ENCODE measurements around the gene PDIA4.

PDIA4 gene

DNA sequence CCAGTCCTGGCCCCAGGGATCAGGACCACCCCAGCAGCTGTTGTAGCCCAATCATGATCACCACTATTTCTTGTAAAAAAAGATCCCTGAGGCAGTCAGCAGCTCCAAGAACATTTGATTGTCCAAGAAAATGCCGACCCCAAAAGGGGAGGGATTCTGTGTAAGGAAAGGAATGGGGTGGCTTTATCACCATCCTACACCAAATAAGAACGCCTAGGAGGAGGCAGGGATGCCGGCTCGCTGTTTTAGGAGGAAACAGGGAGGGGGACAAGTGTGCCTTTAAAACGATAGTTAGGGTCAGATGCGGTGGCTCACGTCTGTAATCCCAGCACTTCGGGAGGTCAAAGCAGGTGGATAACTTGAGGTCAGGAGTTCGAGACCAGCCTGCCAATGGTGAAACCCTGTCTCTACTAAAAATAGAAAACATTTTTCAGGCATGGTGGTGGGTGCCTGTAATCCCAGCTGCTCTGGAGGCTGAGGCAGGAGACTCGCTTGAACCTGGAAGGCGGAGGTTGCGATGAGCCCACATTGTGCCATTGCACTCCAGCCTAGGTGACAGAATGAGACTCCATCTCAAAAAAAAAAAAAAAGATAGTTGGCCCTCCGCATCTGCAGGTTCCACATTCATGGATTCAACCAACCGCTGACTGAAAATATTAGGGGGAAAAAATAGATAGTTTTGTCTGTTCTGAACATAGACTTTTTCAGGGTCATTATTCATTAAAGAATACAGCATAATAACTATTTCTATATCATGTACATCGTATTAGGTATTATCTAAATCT, 63.6 kb downstream of the PDIA4 start:
- no peak for DNase-seq (ENCODE audit: low read depth)

DNA sequence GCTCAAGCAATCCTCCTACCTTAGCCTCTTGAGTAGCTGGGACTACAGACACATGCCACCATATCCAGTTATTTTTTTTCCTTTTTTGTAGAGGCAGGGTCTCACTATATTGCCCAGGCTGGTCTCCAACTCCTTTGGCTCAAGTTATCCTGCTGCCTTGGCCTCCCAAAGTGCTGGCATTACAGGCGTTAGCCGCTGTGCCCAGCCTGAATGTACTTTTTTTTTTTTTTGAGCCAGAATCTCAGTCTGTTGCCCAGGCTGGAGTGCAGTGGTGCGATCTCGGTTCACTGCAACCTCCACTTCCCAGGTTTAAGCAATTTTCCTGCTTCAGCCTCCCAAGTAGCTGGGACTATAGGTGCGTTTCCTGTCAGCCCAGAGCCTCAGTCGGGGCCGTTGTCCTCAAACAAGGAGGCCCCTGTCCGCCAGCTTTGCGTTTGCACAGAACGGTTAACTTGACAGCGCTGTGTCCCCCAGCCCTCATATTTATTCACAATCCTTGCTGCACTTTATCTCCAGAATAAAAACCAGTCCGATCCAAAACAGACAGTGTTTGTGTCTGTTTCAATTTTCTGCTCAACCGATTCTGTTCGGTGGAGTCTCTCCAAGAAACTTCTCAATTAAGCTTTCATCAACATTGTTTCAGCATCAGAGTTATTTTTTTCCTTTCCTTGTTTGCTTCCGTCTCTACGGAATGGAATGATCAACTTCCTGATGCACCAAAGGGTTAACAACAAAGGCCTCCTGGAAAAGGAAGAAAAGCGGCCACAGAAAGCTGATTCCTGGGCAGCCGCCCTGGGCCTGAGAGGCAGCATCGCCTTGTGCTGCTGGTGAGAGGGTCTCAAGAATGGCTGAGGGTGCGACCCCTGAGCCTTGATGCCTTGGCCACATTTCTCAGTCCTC, 64.5 kb downstream of the PDIA4 start:
- no peak for DNase-seq (ENCODE audit: low read depth)

DNA sequence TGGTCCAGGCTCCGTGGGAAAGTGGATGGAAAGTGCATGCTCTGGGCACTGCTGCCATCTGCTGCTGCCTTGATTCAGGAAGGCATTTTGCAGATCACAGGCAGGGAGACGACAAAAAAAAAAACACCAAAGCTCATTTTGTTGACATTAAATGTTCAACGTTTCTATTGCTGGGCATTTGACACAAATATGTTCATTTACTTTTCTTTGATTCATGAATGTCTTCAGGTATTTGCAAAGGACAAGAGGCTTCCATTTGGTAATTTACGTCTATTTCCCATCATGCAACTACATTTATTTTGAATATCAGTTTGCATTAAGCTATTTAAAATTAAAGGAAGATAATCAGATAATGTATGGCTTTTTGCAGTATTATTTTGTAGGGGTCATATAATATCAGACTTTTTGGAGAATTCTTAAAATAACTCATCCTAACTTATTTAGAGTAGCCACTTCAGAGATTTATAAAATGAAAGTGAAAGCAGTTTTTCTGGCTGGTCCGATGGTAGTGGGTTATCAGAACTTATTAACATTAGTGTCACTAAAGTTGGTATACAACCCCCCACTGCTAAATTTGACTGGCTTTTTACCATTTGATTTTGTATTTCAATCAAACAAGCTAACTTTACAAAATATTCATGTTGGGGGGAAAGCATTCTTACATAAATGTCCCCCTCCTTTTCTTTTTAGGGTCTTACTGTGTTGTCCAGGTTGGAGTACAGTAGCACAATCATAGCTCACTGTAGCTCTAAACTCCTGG, 65.3 kb downstream of the PDIA4 start:
- peak; percentile 37 for DNase-seq (ENCODE audit: low read depth)

DNA sequence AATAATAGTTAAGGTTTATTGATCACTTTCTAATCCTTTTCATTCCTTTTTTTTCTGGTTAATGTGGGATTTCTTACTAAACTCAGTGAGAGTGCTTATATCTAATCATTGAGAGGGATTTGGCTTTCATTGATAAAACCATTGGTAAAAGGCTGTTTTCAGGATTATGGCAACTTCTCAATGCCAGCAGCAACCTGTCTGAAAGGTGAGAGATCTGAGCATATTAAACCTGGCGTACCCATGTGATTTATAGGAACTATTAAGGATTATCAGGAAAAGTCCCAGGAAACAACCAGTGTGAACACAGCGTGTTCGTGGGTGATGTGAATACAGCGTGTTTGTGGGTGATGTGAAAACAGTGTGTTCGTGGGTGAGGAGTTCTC, 65.9 kb downstream of the PDIA4 start:
- DNase-seq (ENCODE audit: low read depth), result no peak

DNA sequence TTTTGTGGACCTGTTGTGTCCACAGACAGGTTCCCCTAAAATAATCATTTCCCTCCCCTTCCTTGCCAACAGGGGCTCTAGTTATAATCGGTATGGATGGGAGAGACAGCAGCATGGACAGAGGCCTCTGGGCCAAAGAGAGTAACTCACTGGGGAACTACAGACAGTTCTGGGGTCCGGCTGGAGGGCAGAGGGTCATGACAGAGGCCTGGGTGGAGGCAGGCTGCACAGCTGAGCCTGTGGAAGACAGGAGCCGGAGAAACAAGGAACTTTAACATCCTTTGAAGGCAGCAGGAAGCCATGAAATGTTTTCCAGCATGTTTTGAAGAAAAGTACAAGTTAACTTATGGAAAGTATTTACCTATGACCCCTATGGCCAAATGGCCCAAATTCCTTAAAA, 68.6 kb downstream of the PDIA4 start:
- DNase-seq (ENCODE audit: low read depth), result no peak

DNA sequence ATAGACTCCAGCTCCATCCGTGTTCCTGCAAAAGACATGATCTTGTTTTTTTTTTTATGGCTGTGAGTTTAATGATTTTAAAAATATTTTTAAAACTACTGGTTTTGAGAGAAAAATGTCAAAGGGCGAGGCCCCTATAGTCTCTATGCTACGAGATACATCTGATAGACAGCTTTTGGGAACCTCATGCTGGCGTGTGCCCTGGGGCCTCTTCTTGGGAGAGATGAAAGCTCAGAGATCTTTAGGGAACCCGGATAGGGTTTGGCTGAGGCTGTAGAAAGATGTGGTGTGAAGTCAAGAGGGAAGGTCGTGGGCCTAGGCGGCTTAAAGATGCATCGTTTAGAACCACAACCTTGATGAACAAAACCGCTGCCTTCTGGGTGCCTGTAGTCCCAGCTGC, 70.2 kb downstream of the PDIA4 start:
- DNase-seq (ENCODE audit: low read depth), result no peak

DNA sequence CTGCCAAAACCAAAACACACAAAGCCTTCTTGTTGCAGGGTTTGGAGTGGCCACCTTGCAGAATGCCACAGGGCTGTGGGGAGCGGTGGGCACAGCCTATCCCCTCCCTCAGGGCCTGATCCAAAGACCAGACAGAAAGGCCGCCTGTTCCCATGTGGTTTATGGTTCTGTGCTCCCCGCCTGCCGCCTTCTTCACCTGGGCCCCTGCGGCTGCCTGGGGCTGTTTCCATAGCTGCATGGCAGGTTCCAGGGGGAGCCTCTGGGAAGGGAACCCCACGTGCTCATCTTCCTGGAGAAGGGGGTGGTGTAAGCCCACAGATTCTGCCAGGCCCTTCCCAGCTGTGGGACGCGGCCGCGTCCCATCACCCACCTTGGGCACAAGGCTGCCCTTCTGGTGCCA, 73.5 kb downstream of the PDIA4 start:
- no peak for DNase-seq (ENCODE audit: low read depth)

DNA sequence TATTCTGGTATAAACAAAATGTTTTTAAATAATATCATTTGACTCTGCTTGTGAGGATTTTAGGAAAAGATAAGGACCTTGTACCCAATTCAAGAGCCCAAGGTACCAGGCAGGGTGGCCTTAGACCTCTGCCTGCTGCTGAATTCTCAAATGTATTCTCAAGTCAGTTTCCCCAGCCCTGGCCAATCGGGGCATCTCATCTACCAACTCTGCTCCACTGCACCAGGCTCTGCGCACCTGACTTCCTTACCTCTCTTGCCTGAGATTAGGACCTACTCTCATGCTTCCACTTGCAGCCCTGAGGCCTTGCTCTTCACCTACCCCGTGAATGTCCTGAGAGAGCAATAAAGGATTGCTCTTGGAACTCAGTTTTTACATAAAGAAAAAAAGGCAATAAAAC, 74.6 kb downstream of the PDIA4 start:
- DNase-seq (ENCODE audit: low read depth), result no peak
